K562 (cell line): ENCODE data around the gene METAP1D. TPM values are rescaled to one million over a fixed set of nuclear protein-coding genes. Genes with fewer than 3 reads are reported as not detected.
A peak's percentile ranks its signal among the peaks of the same experiment; 100 is the strongest.

Source experiments
- BHLHE40 ChIP-seq: IDR thresholded peaks from 2 replicates; pipeline ENCODE4 v1.6.1; 2011; ENCODE audit warnings: low read length, improper control_type of control experiment
- E2F3 ChIP-seq: fragments of 250-450 bp; sonication (Bioruptor Pico); IDR thresholded peaks from 2 replicates; pipeline ENCODE4 v1.4.0; 2020; ENCODE audit warnings: mild to moderate bottlenecking
- EGR1 ChIP-seq: fragments of 450-650 bp; conservative IDR thresholded peaks from 2 replicates; pipeline ENCODE4 v1.6.1; 2017; ENCODE audit warnings: mild to moderate bottlenecking
- EWSR1 ChIP-seq: fragments of 450-650 bp; IDR thresholded peaks from 2 replicates; pipeline ENCODE4 v1.6.1; 2018; ENCODE audit warnings: borderline replicate concordance, mild to moderate bottlenecking, low read depth, moderate library complexity; ENCODE audit not compliant: partially characterized antibody
- FIP1L1 ChIP-seq: fragments of 200-400 bp; formaldehyde crosslinking; IDR thresholded peaks from 2 replicates; pipeline ENCODE4 v1.6.1; 2018; ENCODE audit warnings: mild to moderate bottlenecking, low read depth, low read length; ENCODE audit not compliant: poor library complexity, severe bottlenecking
- IRF2 ChIP-seq: sonication (generic); formaldehyde crosslinking; IDR thresholded peaks from 2 replicates; pipeline ENCODE4 v1.8.1; 2022; ENCODE audit warnings: mild to moderate bottlenecking, missing genetic modification reagents
- NFRKB ChIP-seq: fragments of 450-650 bp; IDR thresholded peaks from 2 replicates; pipeline ENCODE4 v1.6.1; 2016; ENCODE audit warnings: low read depth
- POLR2AphosphoS2 ChIP-seq: IDR thresholded peaks from 2 replicates; pipeline ENCODE4 v1.6.1; 2012; ENCODE audit warnings: low read length, improper control_type of control experiment
- PTBP1 ChIP-seq: fragments of 200-400 bp; formaldehyde crosslinking; IDR thresholded peaks from 2 replicates; pipeline ENCODE4 v1.6.1; 2017; ENCODE audit warnings: low read depth, low read length
- RB1 ChIP-seq: fragments of 450-650 bp; IDR thresholded peaks from 2 replicates; pipeline ENCODE4 v1.6.1; 2017; ENCODE audit warnings: low read depth, mild to moderate bottlenecking
- TEAD4 ChIP-seq, 2 experiments: sonication (generic) in 1 of 2; formaldehyde crosslinking in 1 of 2; IDR thresholded peaks; 2 replicates each; pipeline versions ENCODE4 v1.6.1 to v1.8.0; 2012 to 2022; ENCODE audit warnings: borderline replicate concordance in 1 of 2, inconsistent platforms in 1 of 2, low read length in 1 of 2, mild to moderate bottlenecking in 1 of 2, missing genetic modification reagents in 1 of 2
- ZFP1 ChIP-seq: fragments of 450-650 bp; formaldehyde crosslinking; IDR thresholded peaks from 2 replicates; pipeline ENCODE4 v1.4.0; 2020; ENCODE audit warnings: mild to moderate bottlenecking, mixed read lengths
- ZKSCAN1 ChIP-seq: fragments of 150-350 bp; IDR thresholded peaks from 2 replicates; pipeline ENCODE4 v1.6.1; 2016; ENCODE audit warnings: low read depth, low read length
- ZNF3 ChIP-seq: fragments of 250-450 bp; sonication (Bioruptor Pico); IDR thresholded peaks from 2 replicates; pipeline ENCODE4 v1.5.0; 2021; ENCODE audit warnings: mild to moderate bottlenecking, moderate library complexity
- ZSCAN29 ChIP-seq: fragments of 450-650 bp; IDR thresholded peaks from 2 replicates; pipeline ENCODE4 v1.6.1; 2017
- ZZZ3 ChIP-seq: fragments of 450-650 bp; IDR thresholded peaks from 2 replicates; pipeline ENCODE4 v1.6.1; 2016; ENCODE audit warnings: antibody characterized with exemption, mild to moderate bottlenecking, moderate library complexity
- polyA plus RNA-seq, 8 experiments: library from polyadenylated mRNA; depleted of rRNA in 4 of 8; stranded (reverse) in 5 of 8; unstranded in 3 of 8; fragments of >200 nt; fragmentation: Nextera tagmentation in 2 of 8; fragmentation: Illumina TruSeq in 1 of 8; extraction: Ambion mirVana in 2 of 8; extraction: Trizol in 1 of 8; gene quantifications; 2 replicates each; pipeline versions ENCODE4 v1.2.1 to v1.2.3, GENCODE V29; 2011 to 2014; ENCODE audit warnings: inconsistent platforms in 1 of 8, missing spikeins in 1 of 8
- total RNA-seq, 7 experiments: library from RNA; depleted of rRNA in 6 of 7; stranded (reverse); fragments of >200 nt in 6 of 7; fragmentation: Illumina TruSeq in 2 of 7; extraction: Trizol in 2 of 7; gene quantifications; 2 replicates each; pipeline versions ENCODE4 v1.2.1 to v1.2.3, GENCODE V29; 2011 to 2021; ENCODE audit warnings: low replicate concordance in 1 of 7
- TF ChIP-seq, protein P1 (sequence below), 2 experiments: IDR thresholded peaks in 1 of 2; conservative IDR thresholded peaks in 1 of 2; 2 replicates each; pipeline ENCODE4 v1.6.1; 2016; ENCODE audit warnings: low read depth in 2 of 2, mild to moderate bottlenecking in 1 of 2, missing compliant biosample characterization in 1 of 2, missing genetic modification characterization in 1 of 2, moderate library complexity in 1 of 2
- TF ChIP-seq, protein P2 (sequence below): fragments of 250-450 bp; sonication (Bioruptor Pico); IDR thresholded peaks from 2 replicates; pipeline ENCODE4 v1.8.0; 2022; ENCODE audit warnings: moderate library complexity, mild to moderate bottlenecking, inconsistent platforms
- TF ChIP-seq, protein P3 (sequence below): fragments of 250-450 bp; sonication (Bioruptor Pico); IDR thresholded peaks from 2 replicates; pipeline ENCODE4 v1.8.0; 2021; ENCODE audit warnings: borderline replicate concordance, mild to moderate bottlenecking, moderate library complexity; ENCODE audit not compliant: poor library complexity, severe bottlenecking

METAP1D gene
- total and polyA plus RNA-seq, 9 of the 15 experiments (the other 6 are each of a cell fraction or from before 2014, with no cell fraction given), result 8.0 to 23.4 (median 15.7) TPM

DNA sequence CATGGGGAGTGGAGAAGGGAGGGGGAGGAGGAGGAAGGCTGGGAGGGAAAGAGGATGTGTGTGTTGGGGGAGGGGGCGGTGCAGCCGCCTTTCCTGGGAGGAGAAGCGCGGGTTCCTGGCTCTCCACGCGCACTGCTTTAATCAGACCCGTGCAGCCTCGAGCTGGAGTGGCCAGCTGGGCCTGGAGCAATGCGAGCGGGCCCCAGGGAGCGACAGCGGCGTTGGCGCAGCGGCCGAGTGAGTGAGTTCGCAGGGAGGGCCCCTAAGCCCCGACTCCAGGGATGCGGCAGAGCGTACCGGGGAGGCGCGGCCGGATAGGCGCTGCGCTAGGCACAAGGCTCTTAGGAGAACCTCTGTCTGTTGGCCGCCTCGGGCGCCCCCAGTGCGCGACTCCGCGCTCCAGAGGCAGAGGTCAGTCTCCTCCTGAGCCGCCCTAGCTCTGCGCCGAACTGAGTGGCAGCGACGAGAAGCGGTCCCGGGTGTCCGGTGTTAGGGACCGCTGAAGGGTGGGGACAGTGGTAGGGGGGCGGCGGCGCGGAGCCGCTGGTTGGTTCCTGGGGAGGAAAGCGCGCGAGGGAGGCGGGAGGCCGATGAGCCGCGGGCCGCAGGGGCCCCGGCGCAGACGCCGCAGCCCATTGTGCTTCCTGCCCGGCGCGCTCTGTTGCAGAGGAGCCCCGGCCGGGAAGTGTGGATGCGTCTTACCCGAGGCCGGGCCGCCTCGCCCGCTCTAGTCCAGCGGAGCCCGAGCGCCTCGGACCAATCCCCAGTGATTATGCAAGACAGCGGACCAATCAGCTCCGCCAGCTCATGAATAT, 85.1 kb downstream of the METAP1D start (continued):
- TF ChIP-seq, protein P1, sequence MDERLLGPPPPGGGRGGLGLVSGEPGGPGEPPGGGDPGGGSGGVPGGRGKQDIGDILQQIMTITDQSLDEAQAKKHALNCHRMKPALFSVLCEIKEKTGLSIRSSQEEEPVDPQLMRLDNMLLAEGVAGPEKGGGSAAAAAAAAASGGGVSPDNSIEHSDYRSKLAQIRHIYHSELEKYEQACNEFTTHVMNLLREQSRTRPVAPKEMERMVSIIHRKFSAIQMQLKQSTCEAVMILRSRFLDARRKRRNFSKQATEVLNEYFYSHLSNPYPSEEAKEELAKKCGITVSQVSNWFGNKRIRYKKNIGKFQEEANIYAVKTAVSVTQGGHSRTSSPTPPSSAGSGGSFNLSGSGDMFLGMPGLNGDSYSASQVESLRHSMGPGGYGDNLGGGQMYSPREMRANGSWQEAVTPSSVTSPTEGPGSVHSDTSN (CRISPR knock-in tag; IDR thresholded peaks at IDR 0.05; ENCODE audit: low read depth), result no peak
- TF ChIP-seq, protein P1 (tag; conservative IDR thresholded peaks at IDR 0.05; ENCODE audit: low read depth), result no peak
- no peak for TF ChIP-seq ZFP1 (CRISPR knock-in tag)
- TF ChIP-seq IRF2, result no peak
- peak; percentile 51 for TF ChIP-seq RB1
- TF ChIP-seq ZKSCAN1, result no peak
- TF ChIP-seq TEAD4 (IDR thresholded peaks at IDR 0.05; ENCODE audit: low read length), result peak; percentile 42; the same call in 1 of the 2 replicates
- TF ChIP-seq TEAD4 (CRISPR knock-in tag; IDR thresholded peaks at IDR 0.05; ENCODE audit: borderline replicate concordance), result no peak
- peak; percentile 65 for TF ChIP-seq ZSCAN29
- TF ChIP-seq ZZZ3, result no peak
- peak; percentile 85; the same call in 1 of the 2 replicates for TF ChIP-seq NFRKB
- TF ChIP-seq, protein P2, sequence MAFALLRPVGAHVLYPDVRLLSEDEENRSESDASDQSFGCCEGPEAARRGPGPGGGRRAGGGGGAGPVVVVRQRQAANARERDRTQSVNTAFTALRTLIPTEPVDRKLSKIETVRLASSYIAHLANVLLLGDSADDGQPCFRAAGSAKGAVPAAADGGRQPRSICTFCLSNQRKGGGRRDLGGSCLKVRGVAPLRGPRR (CRISPR knock-in tag), result no peak
- TF ChIP-seq EWSR1, result no peak
- peak; percentile 64; the same call in 1 of the 2 replicates for TF ChIP-seq BHLHE40
- TF ChIP-seq, protein P3, sequence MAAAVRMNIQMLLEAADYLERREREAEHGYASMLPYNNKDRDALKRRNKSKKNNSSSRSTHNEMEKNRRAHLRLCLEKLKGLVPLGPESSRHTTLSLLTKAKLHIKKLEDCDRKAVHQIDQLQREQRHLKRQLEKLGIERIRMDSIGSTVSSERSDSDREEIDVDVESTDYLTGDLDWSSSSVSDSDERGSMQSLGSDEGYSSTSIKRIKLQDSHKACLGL, result no peak
- TF ChIP-seq PTBP1, result no peak; the same call in 1 of the 2 replicates
- peak; percentile 91; the same call in 1 of the 2 replicates for TF ChIP-seq E2F3 (CRISPR knock-in tag)
- TF ChIP-seq FIP1L1, result peak; percentile 96
- no peak for TF ChIP-seq ZNF3 (CRISPR knock-in tag)
- TF ChIP-seq POLR2AphosphoS2, result no peak
- TF ChIP-seq EGR1, result no peak; the same call in none of the 2 replicates
